Stimulated activated CD4-positive, alpha-beta T cell treated with anti-CD3 and anti-CD28 coated beads, Interleukin-15, amount 100 ng/mL, for 1 hour (primary cell): ENCODE data around the gene NCDN.

Experiments used
- DNase-seq, 2 donors: peaks; one replicate each; pipeline ENCODE4 v3.0.0-alpha.2; 2020; ENCODE audit warnings: low read depth in 1 of 2, low spot score in 1 of 2

NCDN gene

GRCh38 chr1:35589516-35590427 lies 32.2 kb downstream of the NCDN start:
- no peak for DNase-seq

GRCh38 chr1:35590476-35591040 lies 33.0 kb downstream of the NCDN start:
- no peak for DNase-seq

DNA sequence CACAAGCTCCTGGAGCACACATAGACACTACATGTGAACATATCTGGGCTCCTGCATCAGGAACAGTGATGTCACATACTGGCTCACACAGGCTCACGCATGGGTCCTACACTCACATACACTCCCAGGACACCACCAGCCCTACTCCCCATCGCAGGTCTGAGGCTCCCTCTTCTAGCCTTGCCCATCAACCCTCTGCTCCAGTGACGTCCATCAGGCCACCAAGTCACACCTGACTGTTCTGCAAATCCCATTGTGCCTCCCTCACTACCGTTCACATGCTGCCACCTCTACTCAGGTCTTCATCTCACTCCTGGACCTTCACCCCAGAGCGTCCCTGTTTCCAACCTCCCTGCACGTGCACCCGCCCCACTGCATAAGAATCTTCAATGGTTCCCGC lies 33.6 kb downstream of the NCDN start:
- no peak for DNase-seq

DNA sequence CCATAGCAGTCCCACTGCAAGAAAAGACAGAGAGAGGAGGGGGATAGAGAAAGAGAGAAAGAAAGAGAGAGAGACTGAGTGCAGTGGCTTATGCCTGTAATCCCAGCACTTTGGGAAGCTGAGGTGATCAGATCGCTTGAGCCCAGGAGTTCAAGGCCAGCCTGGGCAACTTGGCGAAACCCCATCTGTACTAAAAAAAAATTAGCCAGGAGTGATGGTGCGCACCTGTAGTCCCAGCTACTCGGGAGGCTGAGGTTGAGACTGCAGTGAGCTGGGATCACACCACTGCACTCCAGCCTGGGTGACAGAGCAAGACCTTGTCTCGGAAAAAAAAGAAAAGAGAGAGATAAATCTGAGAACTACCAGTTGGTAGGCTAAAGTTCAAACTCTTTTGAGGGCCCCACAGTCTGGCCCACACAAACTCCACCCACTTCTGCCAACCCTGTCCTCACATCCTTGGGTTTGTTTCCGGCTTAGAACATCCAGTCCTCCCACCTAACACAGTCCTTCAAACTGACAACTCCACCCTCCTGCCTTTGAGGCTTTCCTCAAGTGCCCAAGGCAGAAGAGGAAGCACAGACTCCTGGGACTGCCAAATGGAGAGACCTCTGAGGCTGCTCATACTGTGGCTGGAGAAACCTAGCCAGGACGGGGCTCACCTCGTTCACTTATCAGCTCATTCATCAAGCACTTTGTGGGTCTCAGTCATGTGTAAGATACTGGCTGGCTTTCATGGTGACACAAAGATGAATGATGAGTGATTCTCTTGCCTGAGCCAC lies 35.6 kb downstream of the NCDN start:
- DNase-seq = no peak

DNA sequence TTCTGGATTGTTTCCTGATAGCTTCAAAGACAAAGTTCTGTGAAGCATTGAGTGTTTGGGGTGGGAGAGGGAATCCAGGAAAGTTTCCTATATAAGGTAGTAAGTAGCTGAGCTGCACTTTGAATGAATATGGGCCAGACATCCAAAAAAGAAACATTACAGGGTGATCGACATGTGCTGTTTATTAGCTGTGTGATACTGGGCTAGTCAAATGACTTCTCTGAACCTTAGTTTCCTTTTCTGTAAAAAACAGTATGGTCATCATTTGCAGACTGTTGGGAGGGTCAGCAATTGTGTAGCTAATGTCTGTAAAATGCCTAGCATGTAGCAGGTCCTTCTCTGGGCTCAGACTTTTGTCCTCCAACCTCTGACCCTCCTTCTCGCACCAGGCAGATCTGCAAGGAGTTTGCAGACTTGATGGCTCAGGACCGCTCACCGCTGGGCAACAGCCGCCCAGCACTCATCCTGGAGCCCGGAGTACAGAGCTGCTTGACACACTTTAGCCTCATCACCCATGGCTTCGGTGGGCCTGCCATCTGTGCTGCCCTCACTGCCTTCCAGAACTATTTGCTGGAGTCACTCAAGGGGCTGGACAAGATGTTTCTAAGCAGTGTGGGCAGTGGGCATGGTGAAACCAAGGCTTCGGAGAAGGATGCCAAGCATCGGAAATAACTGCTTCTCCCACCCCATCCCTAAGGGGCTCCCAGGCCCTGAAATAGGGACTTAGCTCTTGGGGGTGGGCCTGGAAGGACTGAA lies 36.6 kb downstream of the NCDN start:
- no peak for DNase-seq

- no peak for DNase-seq
Measured at GRCh38 chr1:35595684-35596083, 38.1 kb downstream of the NCDN start.

- DNase-seq = no peak
Measured at GRCh38 chr1:35597870-35598269, 40.3 kb downstream of the NCDN start.

GRCh38 chr1:35598895-35599294 lies 41.3 kb downstream of the NCDN start:
- DNase-seq = no peak

DNA sequence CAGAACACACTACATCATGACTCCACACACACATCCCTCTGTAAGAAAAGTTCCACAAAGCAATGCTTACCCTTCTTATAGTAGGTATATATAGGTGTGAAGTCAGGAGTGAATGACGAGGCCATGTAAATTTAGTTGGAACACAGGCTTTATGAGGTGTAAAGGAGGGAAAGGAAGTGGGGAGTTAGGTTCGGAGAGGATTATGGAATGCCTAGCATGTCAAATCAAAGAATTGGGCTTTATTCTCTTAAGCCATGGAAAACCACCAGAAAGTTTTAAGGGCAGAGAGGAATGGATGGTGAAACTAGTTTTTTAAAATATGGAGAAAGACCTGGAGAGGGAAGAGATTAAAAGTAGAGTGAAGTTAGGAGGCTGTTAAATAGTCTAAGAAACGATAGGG lies 41.8 kb downstream of the NCDN start:
- no peak for DNase-seq

DNA sequence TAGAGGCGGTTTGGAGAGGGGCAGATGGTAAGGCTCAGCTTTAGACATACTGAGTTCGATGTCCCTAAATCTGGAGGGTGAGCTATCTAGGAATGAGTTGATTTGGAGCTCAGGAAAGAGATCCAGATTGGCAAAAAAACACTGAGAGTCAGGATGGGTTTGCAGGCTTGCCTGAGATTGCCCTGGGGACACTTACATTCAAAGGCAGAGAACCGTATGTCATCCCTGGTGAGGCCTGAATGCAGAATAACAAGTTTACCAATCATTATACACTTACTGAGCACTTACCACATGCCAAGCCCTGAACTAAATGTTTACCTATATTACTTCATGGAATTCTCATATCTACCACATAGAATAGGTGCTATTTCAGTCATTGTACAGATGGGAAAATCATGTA lies 43.0 kb downstream of the NCDN start:
- DNase-seq = no peak

DNA sequence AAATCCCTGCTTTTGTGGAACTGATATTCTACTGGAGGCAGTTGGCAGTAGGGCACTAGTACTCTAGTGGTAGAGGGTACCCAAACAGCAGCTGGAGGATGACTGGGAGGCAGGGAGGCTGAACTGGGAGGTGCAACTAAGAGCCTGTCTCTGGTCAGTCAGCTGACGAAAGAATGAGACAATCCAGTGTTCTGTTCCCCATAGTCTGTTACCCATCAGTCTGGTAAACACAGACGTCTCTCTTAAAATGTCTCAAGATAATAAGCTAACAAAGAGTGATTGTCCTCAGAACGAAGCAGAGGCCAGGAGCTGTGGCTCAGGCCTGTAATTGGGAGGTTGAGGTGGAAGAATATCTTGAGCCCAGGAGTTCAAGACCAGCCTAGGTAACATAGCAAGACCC lies 45.9 kb downstream of the NCDN start:
- DNase-seq = no peak

DNA sequence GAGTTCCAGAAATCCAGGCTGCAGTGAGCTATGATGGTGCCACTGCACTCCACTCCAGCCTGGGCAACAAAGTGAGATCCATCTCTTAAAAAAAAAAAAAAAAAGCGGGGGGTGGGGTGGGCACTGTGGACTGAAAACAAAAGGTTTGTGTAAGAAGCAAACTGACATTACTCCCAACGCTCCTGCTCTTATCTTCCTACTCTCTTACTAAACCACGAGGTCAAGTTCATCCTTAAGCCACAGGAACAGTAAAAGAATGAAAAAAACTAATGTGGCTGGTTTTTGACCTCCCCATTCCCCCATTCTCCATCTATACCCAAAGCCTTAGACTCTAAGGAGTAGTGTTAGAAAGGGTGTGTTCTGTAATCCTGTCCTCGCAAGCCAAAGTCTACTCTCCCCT lies 46.3 kb downstream of the NCDN start:
- DNase-seq = no peak

GRCh38 chr1:35605071-35605866 lies 47.7 kb downstream of the NCDN start:
- no peak for DNase-seq

DNA sequence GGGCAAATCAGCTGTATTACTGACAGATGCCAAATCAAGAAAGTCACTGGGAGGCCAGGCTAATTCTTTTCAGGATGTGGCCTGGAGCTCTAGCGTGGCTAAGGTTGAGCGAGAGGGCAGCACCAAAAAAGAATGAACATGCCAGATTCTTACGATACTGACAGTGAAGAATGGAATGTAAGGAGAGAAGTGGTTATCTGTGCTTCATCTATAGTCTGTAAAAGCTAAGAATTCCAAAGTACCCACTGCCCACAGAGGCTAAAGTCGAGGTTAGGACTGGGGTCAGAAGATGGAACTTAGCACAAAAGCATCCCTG lies 48.2 kb downstream of the NCDN start:
- no peak for DNase-seq

DNA sequence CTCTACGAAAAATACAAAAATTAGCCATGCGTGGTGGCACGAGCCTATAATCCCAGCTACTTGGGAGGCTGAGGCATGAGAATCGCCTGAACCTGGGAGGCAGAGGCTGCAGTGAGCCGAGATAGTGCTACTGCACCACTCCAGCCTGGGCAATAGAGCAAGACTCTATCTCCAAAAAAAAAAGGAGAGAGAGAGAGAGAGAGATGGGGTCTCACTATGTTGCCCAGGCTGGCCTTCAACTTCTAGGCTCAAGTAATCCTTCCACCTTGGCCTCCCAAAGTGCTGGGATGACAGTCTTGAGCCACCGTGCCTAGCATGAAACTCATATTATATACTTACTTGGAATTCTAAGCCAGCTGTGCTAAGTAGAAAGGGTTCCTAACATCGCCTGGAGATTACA lies 54.1 kb downstream of the NCDN start:
- DNase-seq = no peak

DNA sequence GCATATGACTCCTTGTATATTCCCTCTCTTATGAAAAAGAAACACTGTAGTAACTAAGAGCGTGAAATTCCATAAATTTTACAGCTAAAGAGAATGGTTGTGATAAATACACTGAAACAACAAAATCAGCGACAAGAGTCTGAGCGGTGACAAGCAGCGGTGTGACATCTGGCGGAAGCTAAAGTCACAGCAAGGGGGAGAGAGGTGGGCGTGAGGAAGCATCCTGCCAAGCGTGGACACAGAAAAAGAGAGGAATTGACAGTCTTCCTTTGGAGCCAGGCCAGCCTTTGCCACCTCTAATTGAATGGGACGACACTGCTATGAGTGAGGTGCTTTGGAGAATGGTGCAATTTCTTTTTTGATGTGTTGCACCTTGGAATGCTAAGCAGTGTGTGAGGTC lies 57.8 kb downstream of the NCDN start:
- no peak for DNase-seq
